Panc1 (cell line): ENCODE data around the gene AHCY. TPM values are rescaled to one million over a fixed set of nuclear protein-coding genes. Genes with fewer than 3 reads are reported as not detected.

Experiments
- ATAC-seq: fragments of 200-7000 bp; cut with Tn5 transposase; 2 replicates; pipeline ENCODE4 v1.9.1; 2020; ENCODE audit warnings: mild to moderate bottlenecking, moderate library complexity
- BruUV-seq: library from RNA; stranded (reverse); fragments of 400-500 nt; replicated peaks from 2 replicates; lab custom pipeline; 2021; lab: Mats Ljungman, UMichigan
- CTCF ChIA-PET: fragments of 300-600 bp; sonication (Branson Sonifier 250); formaldehyde crosslinking; loops from one replicate; lab custom pipeline; 2022; ENCODE audit warnings: antibody characterized with exemption; lab: Charles Lee
- POLR2A ChIA-PET: fragments of 300-600 bp; sonication (Branson Sonifier 250); formaldehyde crosslinking; loops from one replicate; lab custom pipeline; 2022; ENCODE audit warnings: antibody characterized with exemption; lab: Charles Lee
- DNase-seq: peaks from one replicate; pipeline ENCODE4 v3.0.0-alpha.2; 2010; ENCODE audit warnings: low read depth, low spot score
- H3K27ac ChIP-seq: 2 replicates; pipeline ENCODE4 v1.5.1; 2011; ENCODE audit warnings: mild to moderate bottlenecking, low read length, inconsistent platforms
- H3K27me3 ChIP-seq: fragments of 200-500 bp; sonication (Bioruptor generic); 2 replicates; pipeline ENCODE4 v1.6.0; 2014; ENCODE audit warnings: low read length, inconsistent platforms; ENCODE audit not compliant: control insufficient read depth, insufficient read depth
- H3K36me3 ChIP-seq: fragments of 200-500 bp; sonication (Bioruptor generic); 2 replicates; pipeline ENCODE4 v1.5.1; 2014; ENCODE audit warnings: inconsistent platforms, mild to moderate bottlenecking, low read length, moderate library complexity; ENCODE audit not compliant: control insufficient read depth, insufficient read depth
- H3K4me1 ChIP-seq: 2 replicates; pipeline ENCODE4 v1.5.1; 2011; ENCODE audit warnings: inconsistent platforms, mild to moderate bottlenecking, low read length, moderate library complexity; ENCODE audit not compliant: control insufficient read depth, insufficient read depth
- H3K4me3 ChIP-seq, 2 experiments: 2 replicates each; pipeline ENCODE4 v1.5.1; 2011 to 2012; ENCODE audit warnings: low read depth in 2 of 2, low read length in 2 of 2, mild to moderate bottlenecking in 2 of 2, inconsistent platforms in 1 of 2, moderate library complexity in 1 of 2
- H3K9me3 ChIP-seq: fragments of 200-500 bp; sonication (Bioruptor generic); 2 replicates; pipeline ENCODE4 v1.5.1; 2014; ENCODE audit warnings: low read depth, mild to moderate bottlenecking, inconsistent platforms, low read length, moderate library complexity; ENCODE audit not compliant: control insufficient read depth, insufficient read depth
- CTCF ChIP-seq: fragments of 450-650 bp; IDR thresholded peaks from 2 replicates; pipeline ENCODE4 v1.5.1; 2017; ENCODE audit warnings: mild to moderate bottlenecking
- POLR2AphosphoS5 ChIP-seq: IDR thresholded peaks from 2 replicates; pipeline ENCODE4 v1.6.1; 2012; ENCODE audit warnings: mild to moderate bottlenecking, low read depth, low read length, moderate library complexity
- REST ChIP-seq, 2 experiments: IDR thresholded peaks; 2 replicates each; pipeline ENCODE4 v1.6.1; 2011 to 2012; ENCODE audit warnings: low read depth in 2 of 2, control low read depth in 1 of 2, low read length in 1 of 2, mild to moderate bottlenecking in 1 of 2, moderate library complexity in 1 of 2; ENCODE audit not compliant: insufficient read depth in 1 of 2
- SIN3A ChIP-seq: IDR thresholded peaks from 2 replicates; pipeline ENCODE4 v1.6.1; 2012; ENCODE audit warnings: low read depth, mild to moderate bottlenecking, low read length, moderate library complexity, borderline replicate concordance; ENCODE audit not compliant: insufficient read depth
- TCF7L2 ChIP-seq: IDR thresholded peaks from 2 replicates; pipeline ENCODE4 v1.6.1; 2011; ENCODE audit warnings: mild to moderate bottlenecking, low read depth, low read length, inconsistent platforms
- in situ Hi-C: cut with HindIII; loops from 2 replicates; pipeline ENCODE4 v1.10.0; 2016; ENCODE audit warnings: low sequenced_read_pairs, low pct_unique_long_range_greater_than_20kb
- intact Hi-C: fragments of 100-400 bp; cut with micrococcal nuclease; formaldehyde crosslinking; loops from one replicate; pipeline ENCODE4 v1.10.0; 2022; ENCODE audit not compliant: unreplicated experiment
- total RNA-seq: library from RNA; stranded (reverse); gene quantifications from one replicate; pipeline ENCODE4 v1.2.1, GENCODE V29; 2021; ENCODE audit not compliant: unreplicated experiment

Gene AHCY
- total RNA-seq, 1 experiment from 2014 or later, result 171 TPM

- H3K9me3 ChIP-seq, result no peaks in the 10 kb centered on the region
- H3K27ac ChIP-seq, result no peak overlapping the region
- H3K27me3 ChIP-seq, result no peaks in the 10 kb centered on the region
- BruUV-seq, result no TSS peak
- intact Hi-C loops, result no loop called here
- no peaks in the 10 kb centered on the region for H3K4me1 ChIP-seq
- no peak for TF ChIP-seq CTCF
- no peak for TF ChIP-seq SIN3A
- TF ChIP-seq POLR2AphosphoS5, result no peak
- TF ChIP-seq REST (IDR thresholded peaks at IDR 0.05; ENCODE audit: insufficient read depth in 1 of 2, low read depth in 2 of 2, low read length in 1 of 2), result no peak
- no peak for TF ChIP-seq TCF7L2
- ATAC-seq, result no peak
- no peak overlapping the region for H3K4me3 ChIP-seq
- ChIA-PET POLR2A (interaction anchor here (0.5 kb wide), 1 partner anchor 578 kb away, joined by 6 read pairs; no protein-coding TSS in a partner anchor), CTCF (no interaction called here)
- H3K36me3 ChIP-seq, result peaks cover 8% of the 10 kb centered on the region
- DNase-seq, result no peak
- in situ Hi-C loops, result no loop called here
Measured at GRCh38 chr20:34281177-34281576, 22.0 kb downstream of the AHCY start.

GRCh38 chr20:34274694-34275093, 28.5 kb downstream of the AHCY start:
- POLR2A ChIA-PET, result no interaction called here
- ATAC-seq, result no peak
- H3K27ac ChIP-seq, result no peak overlapping the region

More at GRCh38 chr20:34274694-34275093, 28.5 kb downstream of the AHCY start:
- H3K4me1 ChIP-seq, result no peaks in the 10 kb centered on the region
- no peak overlapping the region for H3K4me3 ChIP-seq
- H3K27me3 ChIP-seq, result no peaks in the 10 kb centered on the region
- TF ChIP-seq CTCF (no peak), REST (IDR thresholded peaks at IDR 0.05; ENCODE audit: insufficient read depth in 1 of 2, low read depth in 2 of 2, low read length in 1 of 2) (no peak), TCF7L2 (no peak), SIN3A (no peak), POLR2AphosphoS5 (no peak)
- intact Hi-C loops (no loop called here), in situ Hi-C loops (no loop called here)
- no peaks in the 10 kb centered on the region for H3K9me3 ChIP-seq
- H3K36me3 ChIP-seq, result peaks cover 3% of the 10 kb centered on the region; the same call in 1 of the 2 replicates
- no peak for DNase-seq
- no TSS peak for BruUV-seq
- CTCF ChIA-PET, result no interaction called here
